Muscle of arm (tissue), 12 donors: ENCODE results near the gene OMA1. TPM values are rescaled to one million over a fixed set of nuclear protein-coding genes. Genes with fewer than 3 reads are reported as not detected.

Source experiments
- DNase-seq: peaks from one replicate; pipeline ENCODE4 v3.0.0-alpha.2; 2013
- polyA plus RNA-seq, 12 donors: library from polyadenylated mRNA; unstranded; fragments of 120-200 nt; gene quantifications; one replicate each; pipeline ENCODE4 v1.2.1, GENCODE V29; 2013; ENCODE audit not compliant: insufficient read length in 12 of 12

OMA1 gene
- polyA plus RNA-seq, 12 donors: 14.0 to 33.4 (median 20.5) TPM; not detected in 1

- DNase-seq: peak; percentile 28
These were observed 86.1 kb downstream of the OMA1 start for GRCh38 chr1:58460469-58460868.

GRCh38 chr1:58459911-58460310, 86.6 kb downstream of the OMA1 start:
- DNase-seq: no peak

- DNase-seq: no peak
These were observed 89.4 kb downstream of the OMA1 start for GRCh38 chr1:58457023-58457635.

- DNase-seq: no peak
These were observed 90.1 kb downstream of the OMA1 start for GRCh38 chr1:58456470-58456869.

GRCh38 chr1:58454807-58455206, 91.7 kb downstream of the OMA1 start:
- DNase-seq: no peak

GRCh38 chr1:58454385-58454784, 92.1 kb downstream of the OMA1 start:
- no peak for DNase-seq

GRCh38 chr1:58451560-58452191, 94.8 kb downstream of the OMA1 start:
- no peak for DNase-seq

GRCh38 chr1:58447886-58448285, 98.6 kb downstream of the OMA1 start:
- DNase-seq: no peak

- DNase-seq: no peak
These were observed 99.5 kb downstream of the OMA1 start for GRCh38 chr1:58447042-58447441.

GRCh38 chr1:58446368-58446767, 100.2 kb downstream of the OMA1 start:
- DNase-seq: no peak

GRCh38 chr1:58443986-58444868, 102.3 kb downstream of the OMA1 start:
- DNase-seq: no peak

GRCh38 chr1:58442114-58442513, 104.4 kb downstream of the OMA1 start:
- no peak for DNase-seq

GRCh38 chr1:58441699-58442098, 104.8 kb downstream of the OMA1 start:
- no peak for DNase-seq

GRCh38 chr1:58440696-58441095, 105.8 kb downstream of the OMA1 start:
- DNase-seq: no peak

GRCh38 chr1:58439946-58440345, 106.6 kb downstream of the OMA1 start:
- DNase-seq: no peak

- no peak for DNase-seq
These were observed 108.1 kb downstream of the OMA1 start for GRCh38 chr1:58438468-58438867.

GRCh38 chr1:58437623-58438022, 108.9 kb downstream of the OMA1 start:
- no peak for DNase-seq

GRCh38 chr1:58436615-58437297, 109.8 kb downstream of the OMA1 start:
- no peak for DNase-seq

GRCh38 chr1:58435376-58435775, 111.2 kb downstream of the OMA1 start:
- DNase-seq: no peak

- no peak for DNase-seq
These were observed 111.9 kb downstream of the OMA1 start for GRCh38 chr1:58434607-58435006.

- no peak for DNase-seq
These were observed 112.3 kb downstream of the OMA1 start for GRCh38 chr1:58434181-58434580.
